Dermis microvascular lymphatic vessel endothelial cell (primary cell): Measurements from ENCODE around the gene FOXJ2. TPM values are rescaled to one million over a fixed set of nuclear protein-coding genes. Genes with fewer than 3 reads are reported as not detected.

Experiments
- total RNA-seq: library from RNA; depleted of rRNA; stranded (reverse); fragments of >200 nt; gene quantifications from 2 replicates; pipeline ENCODE4 v1.2.1, GENCODE V29; 2014

The FOXJ2 gene
- total RNA-seq, 1 donor from 2014 or later, result 2.8 TPM

Other genes with a start within 250 kb of the FOXJ2 start
- not detected in 2 replicates for gene NANOG, start 243.3 kb upstream of the FOXJ2 start, total RNA-seq
- under 0.01 TPM in 2 replicates for gene SLC2A14, start 159.8 kb upstream of the FOXJ2 start, total RNA-seq
- 27.4 and 34.1 TPM in 2 replicates for gene SLC2A3, start 96.5 kb upstream of the FOXJ2 start, total RNA-seq
- gene C3AR1, start 33.6 kb downstream of the FOXJ2 start, total RNA-seq, result 0.13 and 0.26 TPM in 2 replicates
- gene NECAP1, start 49.6 kb downstream of the FOXJ2 start, total RNA-seq, result 23.1 and 44.5 TPM in 2 replicates
- gene CLEC4A, start 90.9 kb downstream of the FOXJ2 start, total RNA-seq, result 0.38 TPM in 1 of 2 replicates, not detected in the other
- gene ZNF705A, start 124.3 kb downstream of the FOXJ2 start, total RNA-seq, result under 0.01 TPM in 1 of 2 replicates, not detected in the other
- gene FAM90A1, start 194.9 kb downstream of the FOXJ2 start, total RNA-seq, result not detected in 2 replicates